ENCODE results near the gene CDK11B.

CDK11B gene

DNA sequence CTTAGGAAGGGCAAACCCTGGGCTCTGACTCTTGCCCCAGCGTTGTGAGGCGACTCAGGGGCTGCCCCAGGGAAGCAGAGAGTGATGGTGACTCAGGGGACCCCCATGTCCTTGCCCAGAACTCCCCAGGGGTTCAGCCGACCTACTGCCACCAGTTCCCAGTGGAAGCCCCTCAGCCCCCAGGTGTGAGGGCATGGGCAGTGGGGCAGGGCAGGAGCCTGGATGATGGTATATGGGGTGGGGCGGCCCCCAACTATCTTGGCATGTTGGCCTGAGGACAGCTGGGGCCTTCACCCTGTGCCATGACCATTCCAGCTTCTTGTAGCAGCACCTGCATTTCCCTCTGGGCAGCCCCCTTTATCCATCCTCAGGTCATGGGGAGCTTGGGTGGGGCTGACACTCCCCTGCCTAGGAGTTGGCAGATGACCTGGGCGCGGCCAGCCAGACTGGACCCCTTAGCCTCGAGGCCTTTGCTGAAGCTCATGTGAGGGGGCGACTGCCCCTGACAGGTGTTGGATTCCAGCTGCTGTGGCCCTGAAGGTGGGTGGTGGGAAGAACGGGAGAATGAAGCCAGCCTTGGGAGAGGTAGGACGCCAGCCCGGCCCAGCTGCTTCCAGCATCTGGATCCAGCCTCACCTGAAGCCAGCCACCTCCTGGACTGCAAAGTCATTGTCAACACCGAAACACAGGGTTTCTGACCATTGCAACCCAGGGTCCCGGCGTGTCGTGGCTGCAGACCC is 57.1 kb downstream of the CDK11B start:
- TF ChIP-seq, protein P1, sequence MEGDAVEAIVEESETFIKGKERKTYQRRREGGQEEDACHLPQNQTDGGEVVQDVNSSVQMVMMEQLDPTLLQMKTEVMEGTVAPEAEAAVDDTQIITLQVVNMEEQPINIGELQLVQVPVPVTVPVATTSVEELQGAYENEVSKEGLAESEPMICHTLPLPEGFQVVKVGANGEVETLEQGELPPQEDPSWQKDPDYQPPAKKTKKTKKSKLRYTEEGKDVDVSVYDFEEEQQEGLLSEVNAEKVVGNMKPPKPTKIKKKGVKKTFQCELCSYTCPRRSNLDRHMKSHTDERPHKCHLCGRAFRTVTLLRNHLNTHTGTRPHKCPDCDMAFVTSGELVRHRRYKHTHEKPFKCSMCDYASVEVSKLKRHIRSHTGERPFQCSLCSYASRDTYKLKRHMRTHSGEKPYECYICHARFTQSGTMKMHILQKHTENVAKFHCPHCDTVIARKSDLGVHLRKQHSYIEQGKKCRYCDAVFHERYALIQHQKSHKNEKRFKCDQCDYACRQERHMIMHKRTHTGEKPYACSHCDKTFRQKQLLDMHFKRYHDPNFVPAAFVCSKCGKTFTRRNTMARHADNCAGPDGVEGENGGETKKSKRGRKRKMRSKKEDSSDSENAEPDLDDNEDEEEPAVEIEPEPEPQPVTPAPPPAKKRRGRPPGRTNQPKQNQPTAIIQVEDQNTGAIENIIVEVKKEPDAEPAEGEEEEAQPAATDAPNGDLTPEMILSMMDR (conservative IDR thresholded peaks at IDR 0.05), result no peak
- no peak overlapping the region for H3K27ac ChIP-seq

DNA sequence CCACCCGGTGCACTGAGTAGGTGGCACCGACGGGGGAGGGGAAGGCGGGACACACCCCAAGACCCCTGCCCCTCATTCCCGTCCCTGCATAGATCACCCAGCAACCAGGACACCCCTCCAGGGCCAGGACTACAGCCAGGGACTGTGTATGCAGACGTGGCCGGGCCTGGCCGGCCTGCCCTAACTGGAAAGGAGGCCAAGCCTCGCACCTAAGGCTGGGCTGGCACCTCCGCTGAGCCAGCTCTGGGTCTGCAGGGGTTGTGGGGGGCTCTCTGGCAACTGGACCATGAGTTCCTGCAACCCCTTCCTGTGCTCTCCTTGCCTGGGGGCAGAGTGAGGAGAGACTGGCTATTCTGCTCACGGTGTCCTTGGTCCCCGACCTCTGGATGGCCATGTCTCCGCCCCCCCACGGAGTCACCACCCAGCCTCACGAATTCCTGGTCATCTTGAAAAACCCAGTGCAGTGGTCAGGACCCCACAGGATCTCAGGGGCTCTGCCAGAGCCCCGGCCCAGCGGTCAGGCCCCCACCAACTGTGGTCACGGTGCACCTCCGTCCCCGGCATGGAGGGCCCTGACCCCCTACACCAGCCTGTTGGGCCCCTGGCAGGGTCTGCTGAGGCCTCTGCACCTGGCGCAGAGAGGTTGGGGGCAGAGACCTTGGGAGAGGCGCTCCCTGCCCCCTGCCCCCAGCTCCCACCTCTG is 57.8 kb downstream of the CDK11B start:
- TF ChIP-seq, protein P1 (conservative IDR thresholded peaks at IDR 0.05), result no peak
- H3K27ac ChIP-seq, result peak overlapping the region; percentile 59; the same call in 1 of the 2 replicates

DNA sequence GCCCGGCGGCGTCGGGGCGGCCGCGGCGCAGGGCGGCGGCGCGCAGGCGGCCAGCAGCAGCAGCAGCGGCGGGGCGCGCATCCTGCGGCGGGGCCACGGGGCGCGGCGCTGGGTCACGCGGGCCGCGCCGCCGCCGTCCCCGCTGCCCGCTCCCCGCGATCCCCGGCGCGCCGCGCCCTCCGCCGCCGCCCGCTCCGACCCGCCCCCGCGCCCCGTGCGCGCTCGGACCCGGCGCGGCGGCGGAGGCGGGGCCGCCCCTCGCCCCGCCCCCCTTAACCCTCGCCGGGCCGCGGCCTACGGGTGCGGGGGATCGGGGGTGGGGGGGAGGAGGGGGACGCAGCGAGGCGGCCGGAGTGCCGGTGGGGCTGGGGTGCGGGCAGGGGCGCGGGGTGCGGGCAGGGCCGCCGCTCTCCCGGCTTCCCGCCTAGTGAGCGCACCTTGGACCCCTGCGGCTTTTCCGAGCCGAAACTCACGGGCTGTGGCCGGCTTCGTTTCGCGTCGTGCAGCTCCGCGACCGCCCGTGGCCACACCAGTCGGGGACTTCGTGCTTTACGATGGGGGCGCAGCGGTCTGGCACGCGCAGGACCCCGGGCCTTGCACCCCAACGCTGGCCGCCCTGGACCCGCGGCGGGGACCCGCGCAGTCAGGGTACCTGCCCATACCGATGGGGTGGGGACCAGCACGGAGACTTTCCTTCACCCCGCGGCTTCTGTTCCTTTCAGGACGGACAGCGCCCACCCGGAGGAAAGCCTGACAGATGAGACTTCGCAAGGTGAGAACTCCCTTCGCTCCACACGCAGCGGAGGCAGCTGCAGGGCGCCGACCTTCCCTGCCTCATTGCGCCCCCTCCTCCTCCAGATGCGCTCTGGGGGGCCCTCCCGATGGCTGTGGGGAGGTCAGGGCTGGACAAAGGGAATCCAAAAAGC is 58.6 kb downstream of the CDK11B start, which contains the start of gene FNDC10:
Gene FNDC10, minus strand, starts transcription at position 201 of the 926 bp plus-strand sequence. Its CDS starts 120 bp downstream, at position 81.
- peak within 1 kb of the TSS; percentile 59 for H3K27ac ChIP-seq
- TF ChIP-seq, protein P1 (conservative IDR thresholded peaks at IDR 0.05), result no peak

DNA sequence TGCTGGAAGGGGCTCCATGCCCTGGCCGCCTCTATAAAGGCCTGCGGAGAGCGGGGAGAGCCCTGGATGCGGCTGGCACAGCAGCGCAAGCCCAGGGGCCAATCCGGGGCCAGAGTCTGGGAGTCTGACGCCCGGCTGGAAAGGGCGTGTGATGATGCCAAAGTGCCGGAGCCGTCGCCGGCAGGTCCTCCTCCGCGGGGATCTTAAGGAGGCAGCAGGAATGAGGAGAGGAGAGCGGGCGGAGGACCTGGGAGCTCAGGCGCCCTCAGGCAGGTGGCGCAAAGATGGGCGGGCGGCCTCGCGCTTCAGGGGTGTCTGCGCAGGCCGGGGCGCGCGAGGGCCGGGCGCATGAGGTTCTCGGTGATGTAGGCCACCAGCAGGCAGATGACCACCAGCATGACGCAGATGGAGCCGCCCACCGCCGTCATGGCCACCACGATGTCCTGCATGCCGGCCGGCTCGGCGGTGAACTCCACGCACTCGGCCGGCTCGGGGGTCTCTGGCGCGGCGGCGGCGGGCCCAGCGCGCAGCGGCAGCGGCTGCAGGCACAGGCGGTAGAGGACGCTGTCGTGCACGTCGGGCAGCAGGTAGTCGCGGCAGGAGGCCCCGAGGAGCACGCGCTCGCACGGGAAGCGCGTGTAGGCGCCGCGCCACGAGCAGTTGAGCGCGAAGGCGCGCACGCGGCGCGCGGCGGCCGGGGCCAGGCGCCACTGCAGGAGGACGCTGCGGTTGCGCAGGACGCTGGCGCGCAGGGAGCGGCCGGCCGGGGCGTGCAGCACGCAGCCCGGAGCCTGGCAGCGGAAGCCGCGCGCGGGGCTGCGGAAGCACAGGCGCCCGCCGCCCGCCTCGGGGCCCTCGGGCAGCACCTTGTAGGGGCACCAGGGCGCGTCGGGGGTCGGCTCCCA is 59.5 kb downstream of the CDK11B start:
- TF ChIP-seq, protein P1 (conservative IDR thresholded peaks at IDR 0.05), result peak; percentile 15; the same call in 1 of the 2 replicates
- H3K27ac ChIP-seq, result peak overlapping the region; percentile 59

DNA sequence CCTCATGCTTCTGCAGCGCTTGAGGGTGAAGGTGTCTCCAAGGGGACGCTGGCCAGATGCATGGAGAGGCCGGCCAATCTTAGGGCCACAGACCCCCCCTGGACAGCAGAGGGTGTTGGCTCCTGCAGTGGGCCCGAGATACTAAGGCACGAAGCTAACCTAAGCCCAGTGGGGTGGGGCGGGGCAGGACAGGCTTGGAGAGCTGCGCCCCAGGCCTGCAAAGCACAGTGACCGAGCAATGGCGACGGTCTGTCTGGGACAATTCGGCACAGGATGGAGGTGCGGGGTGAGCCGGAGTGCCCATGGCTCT is 60.1 kb downstream of the CDK11B start:
- H3K27ac ChIP-seq, result no peak overlapping the region
- TF ChIP-seq, protein P1 (conservative IDR thresholded peaks at IDR 0.05), result no peak

DNA sequence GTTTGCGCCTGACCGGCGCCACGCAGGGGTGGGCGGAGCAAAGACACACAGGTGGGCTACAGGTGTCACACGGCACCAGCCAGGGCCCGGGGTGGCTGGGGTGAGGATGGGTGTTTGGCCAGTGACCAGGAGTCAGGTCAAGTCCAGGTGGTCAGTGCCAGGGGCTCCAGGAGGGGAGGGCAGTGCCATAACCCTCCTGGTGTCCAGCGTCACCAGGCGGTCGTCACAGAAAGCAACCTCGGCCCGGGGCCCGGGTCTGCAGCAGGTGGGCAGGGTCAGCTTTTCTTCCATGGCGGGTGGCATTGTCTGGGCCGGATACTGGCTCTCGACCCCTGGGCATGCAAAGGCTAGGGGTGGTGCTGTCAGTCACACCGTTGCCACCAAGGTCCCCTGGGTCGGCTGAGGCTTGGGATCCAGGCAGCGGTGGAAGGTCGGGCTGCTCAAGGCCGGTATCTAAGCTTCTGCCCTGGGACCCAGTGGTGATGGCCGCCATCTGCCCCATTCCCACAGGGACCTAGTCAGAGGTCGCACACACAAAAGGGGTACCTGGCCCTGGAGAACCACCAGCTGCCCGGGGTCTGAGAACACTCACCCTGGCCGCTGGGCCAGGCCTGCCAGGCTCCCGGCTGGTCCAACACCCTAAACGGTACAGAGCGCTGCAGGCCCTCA is 60.6 kb downstream of the CDK11B start:
- no peak overlapping the region for H3K27ac ChIP-seq
- TF ChIP-seq, protein P1 (conservative IDR thresholded peaks at IDR 0.05), result no peak

Measured in VCaP (cell line).